Breast epithelium (tissue), 4 donors: Measurements from ENCODE around the gene UNC93B1. TPM values are rescaled to one million over a fixed set of nuclear protein-coding genes. Genes with fewer than 3 reads are reported as not detected.

ENCODE experiments used
- DNase-seq, 2 donors: peaks; one replicate each; pipeline ENCODE4 v3.0.0-alpha.2; 2019; ENCODE audit warnings: low spot score in 2 of 2
- H3K27ac ChIP-seq, 2 donors: fragments of 200-600 bp; sonication (generic) in 1 of 2; one replicate each; pipeline ENCODE4 v1.5.1; 2016 to 2019; ENCODE audit warnings: mild to moderate bottlenecking in 1 of 2
- H3K27me3 ChIP-seq, 2 donors: fragments of 200-600 bp; sonication (generic) in 1 of 2; one replicate each; pipeline versions ENCODE4 v1.5.1 to v1.6.0; 2017 to 2019; ENCODE audit warnings: control low read depth in 1 of 2, mild to moderate bottlenecking in 1 of 2
- H3K36me3 ChIP-seq: fragments of 200-600 bp; one replicate; pipeline ENCODE4 v1.5.1; 2019
- H3K4me1 ChIP-seq, 2 donors: fragments of 200-600 bp; sonication (generic); one replicate each; pipeline ENCODE4 v1.5.1; 2016 to 2019; ENCODE audit warnings: control low read depth in 1 of 2
- H3K4me3 ChIP-seq, 3 donors: fragments of 200-600 bp; sonication (generic); 1 replicate in 2 of 3; 2 replicates in 1 of 3; pipeline ENCODE4 v1.5.1; 2016 to 2019; ENCODE audit warnings: mild to moderate bottlenecking in 3 of 3, moderate library complexity in 2 of 3
- H3K9me3 ChIP-seq, 2 donors: fragments of 200-600 bp; sonication (generic) in 1 of 2; one replicate each; pipeline ENCODE4 v1.5.1; 2016 to 2019; ENCODE audit warnings: control low read depth in 1 of 2
- POLR2A ChIP-seq: fragments of 450-650 bp; IDR thresholded peaks from one replicate; pipeline ENCODE4 v1.6.1; 2016; ENCODE audit warnings: antibody characterized with exemption, mild to moderate bottlenecking, moderate library complexity
- POLR2AphosphoS5 ChIP-seq, 3 donors: sonication (generic); formaldehyde crosslinking; IDR thresholded peaks; one replicate each; pipeline ENCODE4 v1.6.1; 2017; ENCODE audit warnings: antibody characterized with exemption in 3 of 3
- intact Hi-C: fragments of 100-400 bp; cut with DNase I; formaldehyde crosslinking; loops from one replicate; pipeline ENCODE4 v1.15.1; 2023; ENCODE audit warnings: low total_unique reads
- total RNA-seq, 3 donors: library from RNA; depleted of rRNA; stranded (reverse); fragments of >200 nt; gene quantifications; one replicate each; pipeline ENCODE4 v1.1.0, GENCODE V29; 2016
- TF ChIP-seq, protein P1 (sequence below), 3 donors: fragments of 450-650 bp; IDR thresholded peaks; one replicate each; pipeline ENCODE4 v1.5.1; 2016 to 2017; ENCODE audit warnings: antibody characterized with exemption in 3 of 3, mild to moderate bottlenecking in 3 of 3, moderate library complexity in 3 of 3

UNC93B1 gene, protein sequence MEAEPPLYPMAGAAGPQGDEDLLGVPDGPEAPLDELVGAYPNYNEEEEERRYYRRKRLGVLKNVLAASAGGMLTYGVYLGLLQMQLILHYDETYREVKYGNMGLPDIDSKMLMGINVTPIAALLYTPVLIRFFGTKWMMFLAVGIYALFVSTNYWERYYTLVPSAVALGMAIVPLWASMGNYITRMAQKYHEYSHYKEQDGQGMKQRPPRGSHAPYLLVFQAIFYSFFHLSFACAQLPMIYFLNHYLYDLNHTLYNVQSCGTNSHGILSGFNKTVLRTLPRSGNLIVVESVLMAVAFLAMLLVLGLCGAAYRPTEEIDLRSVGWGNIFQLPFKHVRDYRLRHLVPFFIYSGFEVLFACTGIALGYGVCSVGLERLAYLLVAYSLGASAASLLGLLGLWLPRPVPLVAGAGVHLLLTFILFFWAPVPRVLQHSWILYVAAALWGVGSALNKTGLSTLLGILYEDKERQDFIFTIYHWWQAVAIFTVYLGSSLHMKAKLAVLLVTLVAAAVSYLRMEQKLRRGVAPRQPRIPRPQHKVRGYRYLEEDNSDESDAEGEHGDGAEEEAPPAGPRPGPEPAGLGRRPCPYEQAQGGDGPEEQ
- total RNA-seq = 10 to 100 TPM; 40.3 to 63.7 (median 49.8) TPM

DNA sequence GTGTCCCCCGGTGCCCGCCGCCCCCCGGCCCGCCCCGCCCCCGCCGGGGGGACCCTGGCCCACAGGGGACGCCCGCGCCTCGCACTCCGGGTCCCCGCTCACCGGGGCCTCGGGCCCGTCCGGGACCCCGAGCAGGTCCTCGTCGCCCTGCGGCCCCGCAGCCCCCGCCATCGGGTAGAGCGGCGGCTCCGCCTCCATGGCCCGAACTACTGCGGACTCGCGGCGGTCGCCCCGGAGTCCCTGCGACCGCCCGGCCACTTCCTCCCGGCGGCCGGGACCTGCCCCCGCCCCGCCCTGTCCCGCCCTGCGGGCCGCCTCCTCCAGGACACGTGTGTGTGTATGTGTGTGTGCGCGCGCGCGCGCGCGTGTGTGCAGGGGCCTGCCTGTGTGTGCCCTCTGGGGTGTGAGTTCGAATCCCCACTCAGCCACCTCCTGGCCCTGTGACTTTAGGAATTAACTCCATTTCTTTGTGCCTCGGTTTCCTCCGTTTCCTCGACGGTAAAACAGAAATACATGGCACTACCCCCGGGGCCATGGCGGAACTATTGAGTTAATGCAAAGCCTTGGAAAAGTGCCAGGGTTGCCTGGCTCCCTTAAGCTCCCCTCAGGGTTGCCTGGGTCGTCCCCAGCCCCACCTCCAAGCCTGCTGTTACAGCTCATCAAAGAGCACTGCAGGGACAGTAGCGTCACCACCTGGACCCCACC is at the start of gene UNC93B1:
UNC93B1 (minus strand) TSS at position 252 of the 705 bp plus-strand sequence; CDS start at position 198, 54 bp downstream.
- H3K27ac ChIP-seq = peak within 1 kb of the TSS; percentile 80 to 84
- peak; percentile 76 to 79 for DNase-seq
- H3K27me3 ChIP-seq = no peaks in the 10 kb centered on the region
- H3K36me3 ChIP-seq = no peaks in the 10 kb centered on the region
- TF ChIP-seq POLR2AphosphoS5 (IDR thresholded peaks at IDR 0.05) (peak in 2 of 3 donors; percentile 14 to 48), POLR2A (no peak)
- intact Hi-C loops = no loop called here
- no peaks in the 10 kb centered on the region for H3K9me3 ChIP-seq
- no peaks in the 10 kb centered on the region for H3K4me1 ChIP-seq
- peak within 1 kb of the TSS; percentile 81 to 85 (median 81) for H3K4me3 ChIP-seq

DNA sequence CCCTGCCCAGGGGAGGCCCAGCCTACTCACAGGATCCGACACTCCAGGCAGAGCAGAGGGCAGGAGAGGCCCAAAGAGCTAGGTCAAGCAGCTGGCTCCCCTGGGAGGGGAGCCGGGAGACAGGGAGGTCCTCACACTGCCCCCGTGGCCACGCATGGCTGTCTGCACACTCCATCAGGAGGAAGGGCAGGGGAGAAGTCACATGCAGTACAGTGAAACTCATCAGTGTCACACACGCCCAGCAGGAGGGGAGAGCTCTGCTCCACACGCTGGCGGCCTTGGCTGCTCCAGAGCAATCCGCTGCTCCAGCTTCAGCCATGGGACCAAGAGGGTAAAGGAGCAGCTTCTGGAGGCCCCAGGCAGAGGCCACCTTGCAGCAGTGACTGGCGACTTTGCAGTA is 49.2 kb upstream of the UNC93B1 start:
- Histone ChIP-seq H3K9me3 (no peaks in the 10 kb centered on the region), H3K27ac (no peak overlapping the region), H3K4me3 (no peak overlapping the region), H3K4me1 (no peaks in the 10 kb centered on the region), H3K27me3 (no peaks in the 10 kb centered on the region), H3K36me3 (no peaks in the 10 kb centered on the region)
- no peak for TF ChIP-seq POLR2AphosphoS5 (IDR thresholded peaks at IDR 0.05)
- TF ChIP-seq, protein P1, sequence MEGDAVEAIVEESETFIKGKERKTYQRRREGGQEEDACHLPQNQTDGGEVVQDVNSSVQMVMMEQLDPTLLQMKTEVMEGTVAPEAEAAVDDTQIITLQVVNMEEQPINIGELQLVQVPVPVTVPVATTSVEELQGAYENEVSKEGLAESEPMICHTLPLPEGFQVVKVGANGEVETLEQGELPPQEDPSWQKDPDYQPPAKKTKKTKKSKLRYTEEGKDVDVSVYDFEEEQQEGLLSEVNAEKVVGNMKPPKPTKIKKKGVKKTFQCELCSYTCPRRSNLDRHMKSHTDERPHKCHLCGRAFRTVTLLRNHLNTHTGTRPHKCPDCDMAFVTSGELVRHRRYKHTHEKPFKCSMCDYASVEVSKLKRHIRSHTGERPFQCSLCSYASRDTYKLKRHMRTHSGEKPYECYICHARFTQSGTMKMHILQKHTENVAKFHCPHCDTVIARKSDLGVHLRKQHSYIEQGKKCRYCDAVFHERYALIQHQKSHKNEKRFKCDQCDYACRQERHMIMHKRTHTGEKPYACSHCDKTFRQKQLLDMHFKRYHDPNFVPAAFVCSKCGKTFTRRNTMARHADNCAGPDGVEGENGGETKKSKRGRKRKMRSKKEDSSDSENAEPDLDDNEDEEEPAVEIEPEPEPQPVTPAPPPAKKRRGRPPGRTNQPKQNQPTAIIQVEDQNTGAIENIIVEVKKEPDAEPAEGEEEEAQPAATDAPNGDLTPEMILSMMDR (IDR thresholded peaks at IDR 0.05) = no peak
- no peak for TF ChIP-seq POLR2A
- intact Hi-C loops = no loop called here
- no peak for DNase-seq

- DNase-seq = no peak
- TF ChIP-seq, protein P1 (IDR thresholded peaks at IDR 0.05) = no peak
- TF ChIP-seq POLR2A (no peak), POLR2AphosphoS5 (IDR thresholded peaks at IDR 0.05) (no peak)
- Histone ChIP-seq H3K4me1 (no peaks in the 10 kb centered on the region), H3K27me3 (no peaks in the 10 kb centered on the region), H3K27ac (no peak overlapping the region), H3K4me3 (no peak overlapping the region), H3K9me3 (no peaks in the 10 kb centered on the region), H3K36me3 (no peaks in the 10 kb centered on the region)
- intact Hi-C loops = no loop called here
These were observed 48.4 kb upstream of the UNC93B1 start for GRCh38 chr11:68052137-68052873.

DNA sequence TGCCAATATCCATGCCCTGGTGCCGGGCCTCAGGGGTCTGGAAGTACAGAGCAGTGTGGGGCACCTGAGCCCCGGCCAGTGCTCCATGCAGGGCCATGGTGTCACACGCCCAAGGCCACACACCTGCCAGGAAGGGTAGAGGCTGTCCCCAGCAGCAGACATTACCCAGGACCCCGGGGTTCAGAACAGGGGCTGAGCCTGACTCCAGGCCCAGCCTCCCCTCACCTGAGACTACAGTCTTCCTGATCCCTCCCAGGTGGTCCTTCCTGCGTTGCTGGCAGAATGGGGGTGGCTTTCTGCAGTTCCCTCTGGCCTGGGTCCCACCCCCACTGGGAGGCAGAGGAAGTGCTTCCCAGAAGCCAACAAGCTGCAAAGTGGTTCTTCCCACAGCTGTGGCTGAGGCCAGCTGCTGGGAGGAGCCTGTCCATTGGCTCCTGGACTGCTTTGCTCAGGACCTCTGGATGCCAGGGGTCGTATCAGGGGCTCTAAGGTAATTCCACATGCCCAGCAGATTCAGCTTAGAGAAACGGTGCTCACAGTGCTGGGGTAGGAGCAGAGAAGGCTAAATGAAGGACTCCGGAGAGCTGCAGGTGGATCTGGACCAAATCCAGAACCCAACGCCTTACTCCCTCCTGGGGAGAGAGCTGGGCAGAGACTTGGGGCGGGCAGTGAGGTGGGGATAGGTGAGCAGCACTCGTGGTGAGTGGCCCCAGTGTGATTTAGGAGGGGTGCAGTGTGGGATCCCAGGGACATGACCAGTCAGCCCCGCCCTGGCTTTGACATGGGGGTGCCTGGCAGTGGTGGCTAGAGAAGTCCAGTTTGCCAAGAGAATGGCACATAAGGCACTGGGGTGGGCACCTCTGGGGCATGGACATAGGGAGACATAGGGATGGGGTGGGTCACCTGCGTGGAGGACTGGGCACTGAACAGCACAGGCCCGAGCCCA is 47.6 kb upstream of the UNC93B1 start:
- no peak for DNase-seq
- H3K36me3 ChIP-seq = no peaks in the 10 kb centered on the region

More for the DNA sequence above, 47.6 kb upstream of the UNC93B1 start:
- H3K4me1 ChIP-seq = no peaks in the 10 kb centered on the region
- no peak overlapping the region for H3K4me3 ChIP-seq
- TF ChIP-seq POLR2AphosphoS5 (IDR thresholded peaks at IDR 0.05) = no peak
- TF ChIP-seq, protein P1 (IDR thresholded peaks at IDR 0.05) = no peak
- no peak for TF ChIP-seq POLR2A
- intact Hi-C loops = no loop called here
- no peaks in the 10 kb centered on the region for H3K9me3 ChIP-seq
- H3K27me3 ChIP-seq = no peaks in the 10 kb centered on the region
- no peak overlapping the region for H3K27ac ChIP-seq
